Measurements from ENCODE around the gene IFNL3. TPM values are rescaled to one million over a fixed set of nuclear protein-coding genes. Genes with fewer than 3 reads are reported as not detected.
A peak's percentile ranks its signal among the peaks of the same experiment; 100 is the strongest.

IFNL3 gene
- total RNA-seq, 1 donor from 2014 or later: not detected

DNA sequence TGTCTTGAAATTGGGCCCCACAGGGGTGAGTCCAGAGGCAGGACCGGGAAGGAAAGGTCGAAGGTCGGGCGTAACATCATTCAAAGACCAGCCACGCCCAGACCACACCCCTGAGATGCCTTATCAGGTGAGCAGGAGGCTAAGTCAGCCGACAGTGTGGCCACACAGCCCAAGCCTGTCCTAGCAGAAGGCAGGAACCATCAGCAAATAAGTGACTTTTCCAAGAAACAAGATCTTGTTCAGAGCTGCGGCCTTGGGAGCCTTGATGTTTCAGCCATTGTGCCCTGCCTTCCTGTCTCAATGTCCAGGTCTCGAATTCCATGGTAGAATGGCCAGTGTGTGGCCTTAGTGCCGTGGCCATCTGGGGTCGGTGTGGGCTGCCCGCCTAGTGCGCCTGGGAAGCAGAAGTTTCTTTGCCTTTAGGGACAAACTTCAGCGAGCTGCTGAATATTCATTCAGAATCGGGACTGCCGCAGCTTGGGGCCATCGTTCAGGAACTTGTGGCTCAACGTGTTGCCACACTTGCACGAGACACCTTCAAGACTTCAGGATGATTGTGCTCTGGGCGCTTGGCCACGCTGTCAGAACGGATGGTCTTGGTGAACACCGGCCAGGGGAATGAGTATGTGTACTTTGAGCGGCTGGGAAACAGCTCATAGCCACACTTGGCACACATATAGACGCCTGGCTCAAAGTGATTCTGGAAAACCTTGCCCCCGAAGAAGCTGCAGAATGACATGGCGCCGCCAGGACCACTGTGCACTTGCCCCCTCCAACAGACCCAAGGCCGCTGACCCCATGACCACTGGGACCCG is 9.9 kb upstream of the IFNL3 start:
- Mint-ChIP-seq H3K27ac (no peak overlapping the region), H3K27me3 (ENCODE audit: insufficient read depth, low read depth) (peaks cover 13% of the 10 kb centered on the region), H3K36me3 (no peaks in the 10 kb centered on the region), H3K4me3 (no peak overlapping the region), H3K9me3 (no peaks in the 10 kb centered on the region), H3K4me1 (peaks cover 7% of the 10 kb centered on the region)
- H3K27ac ChIP-seq: no peak overlapping the region
- H3K4me2 ChIP-seq: no peak overlapping the region
- H3K36me3 ChIP-seq: no peaks in the 10 kb centered on the region
- DNase-seq (ENCODE audit: low spot score): no peak
- no peaks in the 10 kb centered on the region for H3K9me3 ChIP-seq (ENCODE audit: low read depth)
- H3K4me3 ChIP-seq: no peak overlapping the region
- H3K27me3 ChIP-seq: peaks cover 76% of the 10 kb centered on the region
- H3K9ac ChIP-seq: no peak overlapping the region
- TF ChIP-seq EZH2 (IDR thresholded peaks at IDR 0.05) (no peak), EZH2phosphoT487 (IDR thresholded peaks at IDR 0.05) (no peak), CTCF (IDR thresholded peaks at IDR 0.05) (no peak)
- no peak overlapping the region for H2AFZ ChIP-seq (replicated peaks)
- H3F3A ChIP-seq (ENCODE audit: low read depth): no peaks in the 10 kb centered on the region
- H3K4me1 ChIP-seq: no peaks in the 10 kb centered on the region
- H3K79me2 ChIP-seq (ENCODE audit: low read depth): no peaks in the 10 kb centered on the region
- no peaks in the 10 kb centered on the region for H4K20me1 ChIP-seq (ENCODE audit: low read depth)

- no peak overlapping the region for H3K4me3 Mint-ChIP-seq
- H4K20me1 ChIP-seq (ENCODE audit: low read depth): no peaks in the 10 kb centered on the region
Observed at GRCh38 chr19:39253374-39254149, 8.8 kb upstream of the IFNL3 start.

GRCh38 chr19:39252458-39252857 is 7.7 kb upstream of the IFNL3 start:
- H3K9me3 ChIP-seq (ENCODE audit: low read depth): no peaks in the 10 kb centered on the region
- Mint-ChIP-seq H3K36me3 (no peaks in the 10 kb centered on the region), H3K4me3 (no peak overlapping the region), H3K27me3 (ENCODE audit: insufficient read depth, low read depth) (peaks cover 28% of the 10 kb centered on the region), H3K9me3 (no peaks in the 10 kb centered on the region), H3K27ac (peak overlapping the region; percentile 51), H3K4me1 (peaks cover 2% of the 10 kb centered on the region)
- TF ChIP-seq EZH2 (IDR thresholded peaks at IDR 0.05) (no peak), CTCF (IDR thresholded peaks at IDR 0.05) (no peak), EZH2phosphoT487 (IDR thresholded peaks at IDR 0.05) (no peak)
- no peak overlapping the region for H3K4me3 ChIP-seq
- H3K4me2 ChIP-seq: no peak overlapping the region
- H3K79me2 ChIP-seq (ENCODE audit: low read depth): no peaks in the 10 kb centered on the region
- no peaks in the 10 kb centered on the region for H3K4me1 ChIP-seq
- H4K20me1 ChIP-seq (ENCODE audit: low read depth): no peaks in the 10 kb centered on the region
- no peak for DNase-seq (ENCODE audit: low spot score)
- no peaks in the 10 kb centered on the region for H3K36me3 ChIP-seq
- no peaks in the 10 kb centered on the region for H3F3A ChIP-seq (ENCODE audit: low read depth)
- no peak overlapping the region for H2AFZ ChIP-seq (replicated peaks)
- peaks cover 95% of the 10 kb centered on the region for H3K27me3 ChIP-seq
- H3K9ac ChIP-seq: no peak overlapping the region
- H3K27ac ChIP-seq: no peak overlapping the region

More at GRCh38 chr19:39253374-39254149, 8.8 kb upstream of the IFNL3 start:
- no peak overlapping the region for H3K27ac ChIP-seq
- H3K27ac Mint-ChIP-seq: no peak overlapping the region
- no peaks in the 10 kb centered on the region for H3K9me3 Mint-ChIP-seq
- no peak overlapping the region for H3K4me2 ChIP-seq
- H3K4me1 Mint-ChIP-seq: peaks cover 9% of the 10 kb centered on the region
- peaks cover 23% of the 10 kb centered on the region for H3K27me3 Mint-ChIP-seq (ENCODE audit: insufficient read depth, low read depth)
- no peaks in the 10 kb centered on the region for H3K36me3 Mint-ChIP-seq
- no peaks in the 10 kb centered on the region for H3K4me1 ChIP-seq
- peaks cover 84% of the 10 kb centered on the region for H3K27me3 ChIP-seq
- H3K9ac ChIP-seq: no peak overlapping the region
- H3K79me2 ChIP-seq (ENCODE audit: low read depth): no peaks in the 10 kb centered on the region
- no peaks in the 10 kb centered on the region for H3K9me3 ChIP-seq (ENCODE audit: low read depth)
- H3K4me3 ChIP-seq: no peak overlapping the region
- no peaks in the 10 kb centered on the region for H3K36me3 ChIP-seq
- no peaks in the 10 kb centered on the region for H3F3A ChIP-seq (ENCODE audit: low read depth)
- TF ChIP-seq EZH2 (IDR thresholded peaks at IDR 0.05): no peak
- no peak for TF ChIP-seq EZH2phosphoT487 (IDR thresholded peaks at IDR 0.05)
- no peak for TF ChIP-seq CTCF (IDR thresholded peaks at IDR 0.05)
- H2AFZ ChIP-seq (replicated peaks): no peak overlapping the region
- DNase-seq (ENCODE audit: low spot score): no peak
